Tracheal epithelial cell (primary cell): ENCODE results near the gene STMP1. TPM values are rescaled to one million over a fixed set of nuclear protein-coding genes. Genes with fewer than 3 reads are reported as not detected.

Experiments used
- total RNA-seq: library from RNA; depleted of rRNA; stranded (reverse); fragments of >200 nt; gene quantifications from 2 replicates; pipeline ENCODE4 v1.2.1, GENCODE V29; 2014

The STMP1 gene
- 9.2 and 10.4 TPM in 2 replicates for total RNA-seq

DNA sequence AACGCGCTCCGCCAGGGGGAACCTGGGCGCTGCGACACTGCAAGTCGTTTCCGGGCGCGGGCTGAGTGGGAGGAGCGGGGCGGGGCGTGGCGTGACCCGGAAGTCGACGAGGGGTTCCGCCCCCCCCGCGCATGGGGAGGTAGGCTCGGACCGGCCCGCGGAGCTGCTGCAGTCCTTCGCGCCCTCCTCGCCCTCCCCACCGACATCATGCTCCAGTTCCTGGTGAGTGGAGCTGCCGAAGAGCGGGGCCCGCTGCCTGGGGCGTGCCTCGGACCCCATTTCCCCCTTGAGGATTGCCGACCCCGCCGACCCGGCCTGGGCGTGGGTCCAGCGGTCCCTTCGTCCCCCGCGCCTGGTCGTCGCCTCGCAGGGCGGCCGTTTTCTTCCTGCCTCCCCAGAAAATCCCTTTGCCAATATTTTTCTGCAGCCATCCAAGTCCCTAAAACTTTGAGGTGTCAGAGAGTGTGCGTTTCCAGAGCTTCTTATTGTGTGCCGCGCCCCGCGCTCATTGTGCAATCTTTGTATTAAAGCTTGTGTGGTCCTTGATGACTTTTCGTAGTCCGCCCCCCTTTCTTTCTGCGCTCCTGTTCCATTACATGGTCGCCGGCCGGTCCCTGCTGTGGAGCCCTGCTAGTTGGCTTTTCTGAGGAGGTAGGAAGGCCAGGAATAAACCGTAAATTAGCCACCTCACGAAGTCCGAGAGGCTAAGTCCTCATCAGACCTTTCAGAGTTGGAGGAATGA is at the start of gene STMP1:
Gene STMP1, plus strand, starts transcription at position 142 of the 742 bp plus-strand sequence.

Other genes starting within 250 kb of the STMP1 start
- gene CNOT4, start 152.4 kb upstream of the STMP1 start, total RNA-seq: 4.0 and 4.3 TPM in 2 replicates
- 59.5 and 67.0 TPM in 2 replicates for gene NUP205, start 104.6 kb upstream of the STMP1 start, total RNA-seq
- not detected in 2 replicates for gene SLC13A4, start 65.7 kb downstream of the STMP1 start, total RNA-seq
- not detected in 2 replicates for gene FAM180A, start 86.3 kb downstream of the STMP1 start, total RNA-seq